K562 (cell line): ENCODE data around the gene UGT3A1. TPM values are rescaled to one million over a fixed set of nuclear protein-coding genes. Genes with fewer than 3 reads are reported as not detected.

ENCODE experiments used
- DEAF1 ChIP-seq: fragments of 450-650 bp; formaldehyde crosslinking; IDR thresholded peaks from 2 replicates; pipeline ENCODE4 v1.4.0; 2020; ENCODE audit warnings: mild to moderate bottlenecking, moderate library complexity
- ELK3 ChIP-seq: fragments of 450-650 bp; formaldehyde crosslinking; IDR thresholded peaks from 2 replicates; pipeline ENCODE4 v1.4.0; 2020; ENCODE audit warnings: mild to moderate bottlenecking
- HMGXB4 ChIP-seq: sonication (generic); formaldehyde crosslinking; IDR thresholded peaks from 2 replicates; pipeline ENCODE4 v1.8.1; 2023; ENCODE audit warnings: mild to moderate bottlenecking, missing genetic modification reagents
- JUN ChIP-seq, 2 experiments: sonication (generic) in 1 of 2; formaldehyde crosslinking in 1 of 2; IDR thresholded peaks; 2 replicates each; pipeline versions ENCODE4 v1.6.1 to v1.8.0; 2012 to 2022; ENCODE audit warnings: borderline replicate concordance in 2 of 2, mild to moderate bottlenecking in 2 of 2, improper control_type of control experiment in 1 of 2, low read depth in 1 of 2, low read length in 1 of 2, missing genetic modification reagents in 1 of 2
- NCOA6 ChIP-seq: fragments of 450-650 bp; IDR thresholded peaks from 2 replicates; pipeline ENCODE4 v1.6.1; 2017; ENCODE audit warnings: mild to moderate bottlenecking
- PHB2 ChIP-seq: fragments of 450-650 bp; IDR thresholded peaks from 2 replicates; pipeline ENCODE4 v1.6.1; 2017; ENCODE audit warnings: low read depth
- RAD21 ChIP-seq, 2 experiments: fragments of 250-450 bp in 1 of 2; fragments of 450-650 bp in 1 of 2; sonication (Bioruptor Pico) in 1 of 2; formaldehyde crosslinking in 1 of 2; IDR thresholded peaks in 1 of 2; conservative IDR thresholded peaks in 1 of 2; 2 replicates each; pipeline versions ENCODE4 v1.4.0 to v1.8.0; 2020 to 2022; ENCODE audit warnings: mild to moderate bottlenecking in 2 of 2, moderate library complexity in 1 of 2
- RBM15 ChIP-seq: fragments of 200-400 bp; formaldehyde crosslinking; IDR thresholded peaks from 2 replicates; pipeline ENCODE4 v1.6.1; 2018; ENCODE audit warnings: mild to moderate bottlenecking, low read length, moderate library complexity; ENCODE audit not compliant: insufficient read depth
- SMAD4 ChIP-seq: fragments of 250-450 bp; sonication (Bioruptor Pico); conservative IDR thresholded peaks from 2 replicates; pipeline ENCODE4 v1.8.0; 2021; ENCODE audit warnings: inconsistent platforms, mild to moderate bottlenecking, moderate library complexity
- SNAPC5 ChIP-seq: fragments of 250-450 bp; sonication (Bioruptor Pico); IDR thresholded peaks from 2 replicates; pipeline ENCODE4 v1.8.0; 2021; ENCODE audit warnings: moderate library complexity, mild to moderate bottlenecking, inconsistent platforms
- SRSF7 ChIP-seq: fragments of 200-400 bp; formaldehyde crosslinking; optimal IDR thresholded peaks from 2 replicates; pipeline ENCODE3; 2017; ENCODE audit warnings: mild to moderate bottlenecking, low read depth, low read length
- SUPT5H ChIP-seq: fragments of 450-650 bp; IDR thresholded peaks from 2 replicates; pipeline ENCODE4 v1.6.1; 2016
- TBP ChIP-seq: optimal IDR thresholded peaks from 2 replicates; pipeline ENCODE3; 2011; ENCODE audit warnings: low read depth, low read length, improper control_type of control experiment
- ZBTB49 ChIP-seq: sonication (generic); formaldehyde crosslinking; IDR thresholded peaks from 2 replicates; pipeline ENCODE4 v1.8.0; 2022; ENCODE audit warnings: missing genetic modification reagents, mild to moderate bottlenecking, borderline replicate concordance
- ZKSCAN3 ChIP-seq: fragments of 250-450 bp; sonication (Bioruptor Pico); IDR thresholded peaks from 2 replicates; pipeline ENCODE4 v1.4.0; 2020
- ZNF23 ChIP-seq: fragments of 250-450 bp; sonication (Bioruptor Pico); IDR thresholded peaks from 2 replicates; pipeline ENCODE4 v1.4.0; 2020; ENCODE audit warnings: mild to moderate bottlenecking
- ZNF644 ChIP-seq: fragments of 200-800 bp; sonication (Bioruptor generic); IDR thresholded peaks from 2 replicates; pipeline ENCODE4 v1.6.1; 2016; ENCODE audit warnings: low read depth, missing genetic modification characterization, missing compliant biosample characterization
- polyA plus RNA-seq, 8 experiments: library from polyadenylated mRNA; depleted of rRNA in 4 of 8; stranded (reverse) in 5 of 8; unstranded in 3 of 8; fragments of >200 nt; fragmentation: Nextera tagmentation in 2 of 8; fragmentation: Illumina TruSeq in 1 of 8; extraction: Ambion mirVana in 2 of 8; extraction: Trizol in 1 of 8; gene quantifications; 2 replicates each; pipeline versions ENCODE4 v1.2.1 to v1.2.3, GENCODE V29; 2011 to 2014; ENCODE audit warnings: inconsistent platforms in 1 of 8, missing spikeins in 1 of 8
- total RNA-seq, 7 experiments: library from RNA; depleted of rRNA in 6 of 7; stranded (reverse); fragments of >200 nt in 6 of 7; fragmentation: Illumina TruSeq in 2 of 7; extraction: Trizol in 2 of 7; gene quantifications; 2 replicates each; pipeline versions ENCODE4 v1.2.1 to v1.2.3, GENCODE V29; 2011 to 2021; ENCODE audit warnings: low replicate concordance in 1 of 7
- TF ChIP-seq, protein P1 (sequence below): IDR thresholded peaks from 2 replicates; pipeline ENCODE4 v1.6.1; 2011; ENCODE audit warnings: borderline replicate concordance, low read depth, mild to moderate bottlenecking, moderate library complexity, low read length; ENCODE audit not compliant: insufficient read depth, poor library complexity, severe bottlenecking

Gene UGT3A1
- total and polyA plus RNA-seq, 9 of the 15 experiments (the other 6 are each of a cell fraction or from before 2014, with no cell fraction given) = not detected

DNA sequence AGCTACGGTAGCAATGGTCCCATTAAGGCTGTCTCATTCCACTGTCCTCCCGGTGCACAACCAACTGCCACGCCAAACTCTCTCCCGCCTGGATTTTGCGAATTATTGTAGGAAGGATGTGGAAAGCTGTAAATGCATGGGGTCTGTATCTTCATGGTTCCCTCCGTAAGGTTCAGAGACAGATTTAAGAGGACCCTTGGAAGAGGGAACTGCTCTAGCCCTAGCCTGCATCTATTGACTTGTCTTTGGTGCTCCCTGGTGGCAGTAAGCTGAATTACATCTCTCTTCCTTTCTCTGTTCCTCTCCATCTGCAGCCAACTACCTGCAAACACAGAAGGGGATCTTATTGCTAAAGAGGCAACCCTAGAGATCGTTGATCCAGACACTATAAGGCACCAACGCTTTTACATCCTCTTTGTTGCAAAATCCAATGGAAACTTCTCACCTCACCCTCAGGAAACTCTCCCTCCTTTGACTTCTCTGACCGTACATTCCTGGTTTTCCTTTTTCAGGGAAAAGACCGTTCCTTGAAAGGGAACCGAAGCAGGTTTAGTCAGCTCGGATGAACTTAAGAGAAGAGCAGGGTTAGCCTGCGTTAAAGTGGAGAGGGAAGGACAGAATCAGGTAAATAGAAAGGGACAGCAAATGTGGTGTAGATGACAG, 64.7 kb downstream of the UGT3A1 start (continued):
- TF ChIP-seq ELK3 (CRISPR knock-in tag) (no peak), DEAF1 (CRISPR knock-in tag) (peak; percentile 56; the same call in 1 of the 2 replicates), RBM15 (no peak), PHB2 (no peak), JUN (IDR thresholded peaks at IDR 0.05; ENCODE audit: borderline replicate concordance, low read depth, low read length) (no peak), JUN (CRISPR knock-in tag; IDR thresholded peaks at IDR 0.05; ENCODE audit: borderline replicate concordance) (no peak), ZNF644 (tag) (no peak), SUPT5H (no peak), HMGXB4 (CRISPR knock-in tag) (no peak), RAD21 (CRISPR knock-in tag; conservative IDR thresholded peaks at IDR 0.05 in 1 of 2, IDR thresholded peaks at IDR 0.05 in 1 of 2) (peak; percentile 78 to 90), SNAPC5 (CRISPR knock-in tag) (no peak), NCOA6 (no peak), SRSF7 (no peak), SMAD4 (CRISPR knock-in tag) (no peak), ZNF23 (CRISPR knock-in tag) (no peak), ZKSCAN3 (CRISPR knock-in tag) (no peak), TBP (no peak), ZBTB49 (CRISPR knock-in tag) (no peak)
- TF ChIP-seq, protein P1, sequence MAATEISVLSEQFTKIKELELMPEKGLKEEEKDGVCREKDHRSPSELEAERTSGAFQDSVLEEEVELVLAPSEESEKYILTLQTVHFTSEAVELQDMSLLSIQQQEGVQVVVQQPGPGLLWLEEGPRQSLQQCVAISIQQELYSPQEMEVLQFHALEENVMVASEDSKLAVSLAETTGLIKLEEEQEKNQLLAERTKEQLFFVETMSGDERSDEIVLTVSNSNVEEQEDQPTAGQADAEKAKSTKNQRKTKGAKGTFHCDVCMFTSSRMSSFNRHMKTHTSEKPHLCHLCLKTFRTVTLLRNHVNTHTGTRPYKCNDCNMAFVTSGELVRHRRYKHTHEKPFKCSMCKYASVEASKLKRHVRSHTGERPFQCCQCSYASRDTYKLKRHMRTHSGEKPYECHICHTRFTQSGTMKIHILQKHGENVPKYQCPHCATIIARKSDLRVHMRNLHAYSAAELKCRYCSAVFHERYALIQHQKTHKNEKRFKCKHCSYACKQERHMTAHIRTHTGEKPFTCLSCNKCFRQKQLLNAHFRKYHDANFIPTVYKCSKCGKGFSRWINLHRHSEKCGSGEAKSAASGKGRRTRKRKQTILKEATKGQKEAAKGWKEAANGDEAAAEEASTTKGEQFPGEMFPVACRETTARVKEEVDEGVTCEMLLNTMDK = no peak
